H1 (cell line): ENCODE measurements around the gene LMNA. TPM values are rescaled to one million over a fixed set of nuclear protein-coding genes. Genes with fewer than 3 reads are reported as not detected.

Experiments used
- CBX8 ChIP-seq: fragments of 300-800, 300-1000 bp; sonication (generic); IDR thresholded peaks from 2 replicates; pipeline ENCODE4 v1.7.1; 2016; ENCODE audit warnings: low read depth, low read length, borderline replicate concordance
- CHD7 ChIP-seq: fragments of 300-600 bp; sonication (generic); IDR thresholded peaks from 2 replicates; pipeline ENCODE4 v1.7.1; 2012; ENCODE audit warnings: low read length, moderate library complexity, mild to moderate bottlenecking, inconsistent platforms; ENCODE audit not compliant: insufficient replicate concordance
- CREB1 ChIP-seq: IDR thresholded peaks from 2 replicates; pipeline ENCODE4 v1.6.1; 2012; ENCODE audit warnings: inconsistent platforms
- CTBP2 ChIP-seq: IDR thresholded peaks from 2 replicates; pipeline ENCODE4 v1.7.0; 2011; ENCODE audit warnings: borderline replicate concordance, mild to moderate bottlenecking, moderate library complexity, mixed read lengths, low read length; ENCODE audit not compliant: insufficient read depth, insufficient read length
- FOSL1 ChIP-seq: IDR thresholded peaks from 2 replicates; pipeline ENCODE4 v1.6.1; 2011; ENCODE audit warnings: mild to moderate bottlenecking, low read depth, low read length, moderate library complexity; ENCODE audit not compliant: insufficient read depth
- GTF2F1 ChIP-seq: IDR thresholded peaks from 2 replicates; pipeline ENCODE4 v1.6.1; 2012; ENCODE audit warnings: low read depth, low read length, improper control_type of control experiment, borderline replicate concordance
- POLR2AphosphoS5 ChIP-seq: IDR thresholded peaks from 2 replicates; pipeline ENCODE4 v1.6.1; 2011; ENCODE audit warnings: low read depth, low read length
- SUZ12 ChIP-seq: fragments of 200-600 bp; sonication (generic); IDR thresholded peaks from 2 replicates; pipeline ENCODE4 v1.6.1; 2012; ENCODE audit warnings: mild to moderate bottlenecking, inconsistent platforms, low read length, moderate library complexity, mixed read lengths
- polyA plus RNA-seq, 7 experiments: library from polyadenylated mRNA; depleted of rRNA in 3 of 7; stranded (reverse) in 5 of 7; unstranded in 2 of 7; fragments of >200 nt in 5 of 7; fragments of 200-250 nt in 2 of 7; gene quantifications; 1 replicate in 5 of 7; 2 replicates in 1 of 7; 4 replicates in 1 of 7; pipeline versions ENCODE4 v1.2.1 to v1.2.3, GENCODE V29; 2011 to 2013; ENCODE audit warnings: missing spikeins in 2 of 7, mixed read lengths in 2 of 7
- total RNA-seq: library from RNA; stranded (reverse); fragmentation: NEBNext Ultra II Directional; extraction: Animal tissue kit (Norgen Biotek cat#: 25700); gene quantifications from 2 replicates; pipeline ENCODE4 v1.2.1, GENCODE V29; 2021

The LMNA gene
- total and polyA plus RNA-seq, 2 of the 8 experiments (the other 6 are each of a cell fraction or from before 2014, with no cell fraction given): 25.8 to 46.8 TPM

GRCh38 chr1:156143765-156144489 is 29.4 kb downstream of the LMNA start (continued):
- no peak for TF ChIP-seq POLR2AphosphoS5
- TF ChIP-seq CBX8: no peak
- no peak for TF ChIP-seq CREB1
- no peak for TF ChIP-seq FOSL1
- no peak for TF ChIP-seq CHD7
- TF ChIP-seq GTF2F1: no peak
- no peak for TF ChIP-seq SUZ12
- no peak for TF ChIP-seq CTBP2
